ENCODE data around the gene CLEC16A. TPM values are rescaled to one million over a fixed set of nuclear protein-coding genes. Genes with fewer than 3 reads are reported as not detected.

Gene CLEC16A
- total RNA-seq, 1 donor from 2014 or later = 33.4 TPM

DNA sequence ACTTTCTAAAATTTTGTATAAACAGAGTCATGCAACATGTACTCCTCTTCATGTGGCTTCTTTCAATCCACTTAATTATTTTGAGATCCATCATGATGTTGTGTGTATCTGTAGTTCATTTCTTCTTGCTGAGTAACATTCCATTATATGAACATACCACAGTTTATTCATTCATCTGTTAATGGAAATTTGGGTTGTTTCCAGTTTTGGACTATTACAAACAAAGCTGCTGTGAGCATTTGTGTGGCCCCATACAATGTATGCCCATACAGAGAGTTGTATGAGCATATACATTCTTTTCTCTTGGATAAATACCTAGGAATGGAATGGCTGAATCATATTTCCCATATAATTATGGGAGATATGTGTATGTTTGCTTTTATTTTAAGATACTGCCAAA lies 85.6 kb downstream of the CLEC16A start:
- H3K4me1 Mint-ChIP-seq (ENCODE audit: unreplicated experiment) = peaks cover 32% of the 10 kb centered on the region
- TF ChIP-seq CTCF (conservative IDR thresholded peaks at IDR 0.05) = no peak
- DNase-seq (ENCODE audit: extremely low spot score, unreplicated experiment) = no peak
- peak overlapping the region; percentile 40 for H3K27ac Mint-ChIP-seq
- no peak overlapping the region for H3K4me3 Mint-ChIP-seq
- peaks cover 18% of the 10 kb centered on the region for H3K9me3 Mint-ChIP-seq
- peaks cover 74% of the 10 kb centered on the region for H3K36me3 Mint-ChIP-seq
- no peaks in the 10 kb centered on the region for H3K27me3 Mint-ChIP-seq

DNA sequence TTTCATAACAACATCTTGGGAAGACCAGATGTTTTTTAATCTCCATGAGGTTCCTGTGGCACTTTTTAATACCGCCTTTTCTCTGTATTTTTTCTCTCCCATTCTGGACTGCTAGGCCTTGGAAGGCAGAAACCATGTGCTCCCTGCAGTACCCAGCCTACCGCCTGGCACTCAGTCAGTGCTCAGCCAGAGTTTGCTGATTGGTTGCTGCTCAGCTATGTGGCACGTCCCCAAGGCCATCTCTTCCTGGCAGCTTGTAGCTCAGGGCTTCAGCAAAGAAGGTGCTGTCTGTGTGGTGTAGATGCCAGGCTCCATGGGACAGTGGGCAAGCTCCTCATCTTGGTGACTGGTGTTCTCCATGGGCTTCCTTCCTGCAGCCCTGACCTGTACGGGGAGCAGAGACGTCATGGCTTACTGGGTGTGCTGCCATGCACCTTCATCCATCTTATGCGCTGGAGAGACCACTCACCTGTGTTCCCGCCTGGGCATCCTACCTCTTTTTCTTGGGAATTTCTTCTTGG lies 86.7 kb downstream of the CLEC16A start:
- no peak overlapping the region for H3K4me3 Mint-ChIP-seq
- DNase-seq (ENCODE audit: extremely low spot score, unreplicated experiment) = no peak
- peaks cover 40% of the 10 kb centered on the region for H3K4me1 Mint-ChIP-seq (ENCODE audit: unreplicated experiment)
- peaks cover 72% of the 10 kb centered on the region for H3K36me3 Mint-ChIP-seq
- no peaks in the 10 kb centered on the region for H3K27me3 Mint-ChIP-seq
- TF ChIP-seq CTCF (conservative IDR thresholded peaks at IDR 0.05) = no peak
- H3K9me3 Mint-ChIP-seq = peaks cover 18% of the 10 kb centered on the region
- no peak overlapping the region for H3K27ac Mint-ChIP-seq

DNA sequence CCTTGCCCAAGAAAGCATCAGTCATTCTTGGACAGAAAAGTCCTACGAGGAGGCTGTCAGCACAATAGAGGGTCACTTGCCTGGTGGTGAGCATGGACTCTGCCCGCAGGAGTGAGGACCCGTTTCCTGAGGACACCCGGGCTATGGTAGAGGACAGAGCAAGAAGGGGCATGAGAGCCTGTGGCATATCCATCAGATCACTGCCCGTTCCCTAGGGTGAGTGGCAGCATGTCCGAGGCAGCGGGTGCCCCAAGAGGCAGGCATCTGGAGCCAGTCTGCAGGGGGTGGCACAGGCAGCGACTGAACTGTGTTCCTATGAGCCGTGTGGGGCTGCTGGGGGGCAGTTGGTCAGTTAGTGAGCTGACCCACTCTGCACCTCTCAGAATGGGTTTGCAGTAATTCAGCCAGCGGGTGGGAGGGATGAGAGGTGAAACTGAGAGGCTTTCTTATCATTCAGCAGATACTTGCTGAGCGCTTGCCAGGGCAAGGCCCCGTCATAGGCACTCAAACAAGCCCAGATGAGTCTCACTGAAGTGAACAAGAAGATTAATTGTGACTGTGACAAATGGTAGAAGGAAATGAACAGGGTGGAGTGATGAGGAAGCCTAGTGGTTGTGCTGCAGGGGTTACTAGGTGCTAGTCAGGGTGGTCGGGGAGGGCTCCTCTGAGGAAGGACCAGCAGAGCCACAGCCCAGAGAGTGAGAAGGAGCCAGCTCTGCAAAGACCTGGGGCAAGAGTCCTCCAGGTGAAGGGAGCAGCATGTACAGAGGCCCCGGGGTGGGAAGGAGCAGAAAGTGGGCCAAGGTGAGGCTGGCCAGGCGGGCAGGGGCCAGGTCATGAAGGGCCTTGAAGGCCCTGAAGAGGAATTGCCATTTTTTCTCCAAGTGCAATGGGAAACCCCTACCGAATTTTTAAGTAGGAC lies 87.9 kb downstream of the CLEC16A start:
- H3K27me3 Mint-ChIP-seq = no peaks in the 10 kb centered on the region
- H3K27ac Mint-ChIP-seq = peak overlapping the region; percentile 79
- no peak for TF ChIP-seq CTCF (conservative IDR thresholded peaks at IDR 0.05)

DNA sequence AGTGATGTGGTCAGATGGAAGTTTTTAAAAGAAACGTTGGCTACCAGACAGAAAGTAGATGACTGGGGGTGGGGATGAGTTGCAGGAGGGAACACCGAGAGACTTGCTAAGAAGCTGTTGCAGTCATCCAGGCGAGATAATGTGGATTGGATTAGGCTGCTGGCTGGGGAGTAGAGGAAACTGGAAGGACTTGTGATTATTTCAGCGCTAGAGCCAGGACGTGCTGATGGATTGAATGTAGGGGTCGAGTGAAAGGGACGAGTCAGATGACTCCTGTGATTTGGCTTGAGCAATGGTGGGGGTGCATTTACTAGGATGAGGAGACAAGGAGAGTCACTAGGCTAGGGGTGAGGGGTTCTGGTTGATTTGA lies 88.5 kb downstream of the CLEC16A start:
- no peak for DNase-seq (ENCODE audit: extremely low spot score, unreplicated experiment)
- peak overlapping the region; percentile 79 for H3K27ac Mint-ChIP-seq
- H3K9me3 Mint-ChIP-seq = peaks cover 14% of the 10 kb centered on the region
- H3K4me1 Mint-ChIP-seq (ENCODE audit: unreplicated experiment) = peaks cover 42% of the 10 kb centered on the region
- peaks cover 56% of the 10 kb centered on the region for H3K36me3 Mint-ChIP-seq
- H3K27me3 Mint-ChIP-seq = no peaks in the 10 kb centered on the region
- no peak for TF ChIP-seq CTCF (conservative IDR thresholded peaks at IDR 0.05)
- H3K4me3 Mint-ChIP-seq = no peak overlapping the region

More for the DNA sequence above, 87.9 kb downstream of the CLEC16A start:
- Mint-ChIP-seq H3K4me3 (peak overlapping the region; percentile 1), H3K9me3 (peaks cover 14% of the 10 kb centered on the region), H3K4me1 (ENCODE audit: unreplicated experiment) (peaks cover 40% of the 10 kb centered on the region), H3K36me3 (peaks cover 60% of the 10 kb centered on the region)
- DNase-seq (ENCODE audit: extremely low spot score, unreplicated experiment) = no peak

DNA sequence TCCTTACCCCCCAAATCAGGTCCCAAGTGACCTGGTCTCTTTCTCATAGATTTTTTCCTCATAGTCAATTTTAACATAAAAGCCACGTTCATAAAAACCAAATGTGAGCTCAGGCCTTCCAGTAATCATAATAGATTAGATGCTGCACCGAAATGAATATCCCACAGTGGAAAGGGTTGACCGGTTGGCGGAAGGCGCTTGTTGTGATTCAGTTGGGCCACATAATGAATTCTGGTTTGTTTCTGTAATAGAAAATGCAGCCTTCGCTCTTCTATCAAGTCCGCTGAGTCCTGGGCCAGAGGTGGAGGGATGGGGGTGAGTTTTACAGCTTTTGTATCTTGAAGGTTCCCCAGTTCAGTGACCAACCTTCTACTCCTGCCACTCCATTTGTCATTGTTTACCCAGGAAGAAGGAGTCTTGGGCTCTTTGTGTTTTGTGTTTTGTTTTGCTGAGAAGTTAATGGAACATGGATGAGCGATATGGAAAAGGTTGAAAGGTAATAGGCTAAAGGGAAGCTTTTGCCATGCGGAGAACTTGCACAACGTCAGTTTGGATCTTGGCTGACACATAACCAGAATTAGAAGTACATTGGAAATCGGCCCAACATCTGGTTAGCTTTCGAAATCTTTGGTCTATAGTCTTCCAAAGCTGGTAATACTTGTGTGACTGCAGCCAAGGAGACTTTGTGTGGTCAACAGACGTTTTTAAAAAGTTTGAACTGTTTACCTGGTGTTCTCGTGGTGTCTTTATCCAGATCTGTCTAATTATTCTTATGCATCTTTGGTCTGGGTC lies 89.5 kb downstream of the CLEC16A start:
- H3K9me3 Mint-ChIP-seq = peaks cover 12% of the 10 kb centered on the region
- H3K27me3 Mint-ChIP-seq = no peaks in the 10 kb centered on the region
- DNase-seq (ENCODE audit: extremely low spot score, unreplicated experiment) = no peak
- H3K4me1 Mint-ChIP-seq (ENCODE audit: unreplicated experiment) = peaks cover 51% of the 10 kb centered on the region
- no peak for TF ChIP-seq CTCF (conservative IDR thresholded peaks at IDR 0.05)
- H3K36me3 Mint-ChIP-seq = peaks cover 60% of the 10 kb centered on the region
- peak overlapping the region; percentile 87 for H3K27ac Mint-ChIP-seq
- peak overlapping the region; percentile 71 for H3K4me3 Mint-ChIP-seq

Data from type B pancreatic cell (in vitro differentiated cells).